GM21367 (cell line): Measurements from ENCODE around the gene C10orf62.
"Not testable (repeated sequence)": the region's sequence is repeated elsewhere in the genome, so short reads cannot be mapped to it uniquely, and the experiment has no call there.

Experiments
- ATAC-seq: cut with Tn5 transposase; IDR thresholded peaks from one replicate; pipeline ENCODE4 v1.9.1; 2021; ENCODE audit not compliant: unreplicated experiment

Gene C10orf62

GRCh38 chr10:97564776-97565175, 24.7 kb upstream of the C10orf62 start:
- no peak for ATAC-seq

- ATAC-seq: no peak
Observed at GRCh38 chr10:97566336-97566996, 23.1 kb upstream of the C10orf62 start.

DNA sequence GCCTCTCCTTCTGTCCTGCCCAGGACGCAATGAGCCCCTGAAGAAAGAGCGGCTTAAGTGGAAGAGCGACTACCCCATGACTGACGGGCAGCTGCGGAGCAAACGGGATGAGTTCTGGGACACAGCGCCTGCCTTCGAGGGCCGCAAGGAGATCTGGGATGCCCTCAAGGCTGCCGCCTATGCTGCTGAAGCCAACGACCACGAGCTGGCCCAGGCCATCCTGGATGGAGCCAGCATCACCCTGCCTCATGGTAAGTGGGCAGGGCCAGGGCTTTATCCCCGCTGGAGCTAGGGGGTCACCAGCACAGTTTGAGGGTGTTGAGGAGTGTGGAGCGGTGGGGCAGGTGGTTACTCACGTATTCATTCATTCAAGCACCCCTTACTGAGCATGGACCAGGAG, 21.6 kb upstream of the C10orf62 start:
- no peak for ATAC-seq

DNA sequence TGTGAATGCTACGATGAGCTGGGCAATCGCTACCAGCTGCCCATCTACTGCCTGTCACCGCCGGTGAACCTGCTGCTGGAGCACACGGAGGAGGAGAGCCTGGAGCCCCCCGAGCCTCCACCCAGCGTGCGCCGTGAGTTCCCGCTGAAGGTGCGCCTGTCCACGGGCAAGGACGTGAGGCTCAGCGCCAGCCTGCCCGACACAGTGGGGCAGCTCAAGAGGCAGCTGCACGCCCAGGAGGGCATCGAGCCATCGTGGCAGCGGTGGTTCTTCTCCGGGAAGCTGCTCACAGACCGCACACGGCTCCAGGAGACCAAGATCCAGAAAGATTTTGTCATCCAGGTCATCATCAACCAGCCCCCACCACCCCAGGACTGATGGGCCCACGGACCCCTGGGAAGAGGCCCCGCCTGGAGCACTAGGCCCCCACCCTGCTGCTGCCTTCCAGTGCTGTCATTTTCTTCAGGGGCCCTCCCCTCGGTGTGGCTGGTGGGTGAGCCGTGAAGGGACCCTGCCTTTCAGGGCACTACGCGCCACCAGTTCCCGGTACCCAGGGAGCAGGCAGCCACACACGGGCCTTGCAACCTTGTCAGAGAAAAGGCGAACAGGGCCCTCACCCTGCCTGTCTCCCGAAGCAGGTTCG, 19.3 kb upstream of the C10orf62 start:
- ATAC-seq: no peak

- no peak for ATAC-seq
Observed at GRCh38 chr10:97570789-97571471, 18.6 kb upstream of the C10orf62 start.

DNA sequence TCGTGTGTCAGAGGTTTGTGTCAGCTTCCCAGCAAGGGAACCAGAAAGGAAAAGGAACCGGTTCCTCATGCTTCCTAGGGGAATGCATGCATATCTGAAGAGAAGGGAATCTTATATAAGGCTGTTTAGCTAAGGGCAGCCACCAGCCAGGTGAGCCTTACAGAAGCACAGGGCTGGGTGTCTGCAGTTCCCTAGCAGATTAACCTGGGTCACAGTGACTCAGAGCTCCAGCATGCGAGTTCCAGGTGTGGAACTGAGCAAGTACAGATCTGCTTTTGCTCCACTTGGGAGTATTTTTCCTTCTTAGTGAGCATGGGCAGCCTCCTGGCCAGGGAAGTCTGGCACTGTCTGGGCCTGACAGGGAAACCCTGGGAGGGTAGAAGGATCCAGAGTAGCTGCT, 17.9 kb upstream of the C10orf62 start:
- ATAC-seq: no peak

- ATAC-seq: no peak
Observed at GRCh38 chr10:97572214-97572989, 17.1 kb upstream of the C10orf62 start, which contains the start of gene ANKRD2. TSS of gene ANKRD2 (plus strand) at chr10:97572779. CDS start at chr10:97572789, 10 bp downstream.

- ATAC-seq: no peak
Observed at GRCh38 chr10:97573021-97573420, 16.5 kb upstream of the C10orf62 start.

GRCh38 chr10:97573672-97574071, 15.8 kb upstream of the C10orf62 start:
- no peak for ATAC-seq

DNA sequence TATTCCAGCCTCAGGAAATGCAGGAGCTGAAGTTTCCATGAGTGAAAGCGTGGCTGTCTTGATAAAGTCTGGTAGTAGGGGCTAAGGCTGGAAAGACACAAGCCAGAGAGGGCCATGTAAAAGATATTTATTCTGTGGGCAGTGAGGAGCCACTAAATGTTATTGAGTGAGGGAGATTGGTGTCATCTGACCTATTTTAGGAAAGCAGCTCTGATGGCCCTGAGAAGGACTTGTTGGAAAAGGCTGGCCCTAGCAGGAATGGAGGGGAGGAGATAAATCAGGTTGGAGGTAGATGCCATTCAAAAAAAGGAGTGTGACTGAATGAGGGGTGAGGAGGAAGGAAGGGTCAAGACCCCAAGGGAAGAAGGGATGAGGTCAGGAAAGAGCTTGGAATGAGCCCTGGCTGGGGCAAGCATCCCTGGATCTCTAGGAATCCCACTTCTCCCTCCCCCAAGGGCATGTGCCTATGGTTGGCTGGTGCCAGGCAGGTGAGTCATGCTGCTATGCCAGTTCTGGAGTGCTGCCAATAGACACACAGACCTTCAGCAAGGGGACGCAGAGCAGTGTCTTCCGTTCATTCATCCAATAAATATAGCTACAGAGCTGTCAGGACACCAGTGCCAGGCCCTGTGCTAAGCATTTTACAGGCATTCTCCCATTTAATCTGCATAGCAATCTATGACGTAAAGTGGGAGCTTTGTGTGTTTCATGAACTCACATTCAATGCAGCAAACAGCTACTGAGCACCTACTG, 15.0 kb upstream of the C10orf62 start:
- ATAC-seq: no peak

GRCh38 chr10:97575127-97575668, 14.3 kb upstream of the C10orf62 start:
- no peak for ATAC-seq

DNA sequence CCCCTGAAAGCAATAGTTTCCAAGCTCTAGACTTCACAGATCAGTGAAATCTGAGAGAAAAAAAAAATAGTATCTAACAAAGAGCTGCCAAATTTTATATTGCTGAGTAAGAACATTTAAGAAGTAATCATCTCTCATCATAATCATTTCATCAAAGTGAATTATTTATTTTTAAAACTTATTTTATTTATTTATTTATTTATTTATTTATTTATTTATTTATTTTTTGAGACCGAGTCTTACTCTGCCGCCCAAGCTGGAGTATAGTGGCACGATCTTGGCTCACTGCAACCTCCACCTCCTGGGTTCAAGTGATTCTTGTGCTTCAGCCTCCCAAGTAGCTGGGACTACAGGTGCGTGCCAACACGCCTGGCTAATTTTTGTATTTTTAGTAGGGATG, 13.0 kb upstream of the C10orf62 start:
- ATAC-seq: not testable (repeated sequence)

DNA sequence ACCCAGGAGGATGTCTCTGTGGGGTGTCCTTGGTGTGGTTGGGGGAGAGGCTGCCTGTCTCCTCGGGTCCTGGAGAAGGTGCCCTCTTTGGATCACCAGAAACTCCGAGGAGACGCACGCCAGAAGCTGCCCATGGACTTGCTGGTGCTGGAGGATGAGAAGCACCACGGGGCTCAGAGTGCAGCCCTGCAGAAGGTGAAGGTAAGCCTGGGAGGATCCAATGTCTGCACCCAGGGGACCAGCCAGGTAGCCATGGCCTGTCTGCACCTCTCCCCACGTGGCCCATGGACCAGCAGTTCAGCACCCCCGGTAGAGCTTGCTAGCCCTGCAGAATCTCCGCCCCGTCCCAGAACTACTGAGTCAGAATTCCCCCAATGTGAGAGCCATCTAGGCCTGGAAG, 11.8 kb upstream of the C10orf62 start:
- no peak for ATAC-seq

- no peak for ATAC-seq
Observed at GRCh38 chr10:97578171-97578844, 11.2 kb upstream of the C10orf62 start.

- ATAC-seq: no peak
Observed at GRCh38 chr10:97580421-97581367, 8.8 kb upstream of the C10orf62 start.

DNA sequence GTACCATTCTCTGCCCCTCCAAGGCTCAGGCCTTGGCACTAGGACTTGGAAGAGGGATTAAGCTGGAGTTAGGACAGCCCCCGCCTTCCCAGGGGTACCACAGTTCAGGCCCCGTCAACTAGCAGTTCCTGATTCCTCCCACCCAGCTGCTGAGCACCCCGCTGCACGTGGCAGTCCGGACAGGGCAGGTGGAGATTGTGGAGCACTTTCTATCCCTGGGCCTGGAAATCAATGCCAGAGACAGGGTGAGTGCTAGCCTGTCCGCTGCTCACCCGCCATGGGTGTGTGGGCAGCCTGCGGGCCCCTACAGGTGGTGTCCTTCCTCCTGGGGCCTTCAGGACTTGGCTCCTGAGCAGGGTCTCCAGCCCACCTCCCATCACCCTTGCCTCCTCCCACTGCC, 7.4 kb upstream of the C10orf62 start:
- no peak for ATAC-seq

GRCh38 chr10:97583476-97583875, 6.0 kb upstream of the C10orf62 start:
- ATAC-seq: no peak

DNA sequence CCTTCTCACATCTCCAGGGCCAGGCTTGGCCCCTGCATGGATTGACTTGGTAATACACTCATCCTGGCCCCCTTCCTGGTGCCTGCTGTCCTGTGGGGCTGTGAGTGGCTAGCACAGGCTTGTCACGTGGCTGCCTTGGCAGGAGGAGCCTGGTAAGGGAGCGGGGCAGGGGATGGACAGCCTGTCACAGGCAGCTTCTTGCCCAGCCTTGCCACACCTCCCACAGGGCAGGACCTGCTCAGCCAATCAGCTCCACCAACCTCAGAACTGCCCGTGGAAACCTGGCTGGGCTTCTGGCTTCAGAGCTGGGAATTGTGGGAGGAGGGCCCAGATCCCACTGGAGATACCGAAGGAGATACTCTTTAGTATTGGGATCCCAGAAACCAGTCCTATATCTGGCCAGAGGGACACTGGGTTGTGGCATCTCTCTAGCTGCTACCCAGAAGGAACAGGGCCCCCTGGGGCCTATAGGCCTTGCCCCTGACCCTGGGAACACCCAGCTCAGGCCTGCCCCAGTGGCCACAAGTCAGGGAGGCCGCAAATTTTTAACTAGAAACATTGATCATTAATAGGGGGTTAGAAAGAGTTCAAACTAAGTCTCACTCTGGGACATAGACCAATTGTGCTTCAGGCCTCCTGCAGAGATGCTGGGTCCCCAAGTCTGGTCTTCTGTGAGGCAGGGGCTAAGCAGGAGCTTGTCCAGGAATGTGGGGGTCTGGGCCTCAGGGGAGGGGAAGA, 5.3 kb upstream of the C10orf62 start, which contains the start of gene HOGA1:
HOGA1 (plus strand) TSS at position 330 of the 738 bp plus-strand sequence; CDS start at position 645, 315 bp downstream.
- ATAC-seq: no peak
